Neural progenitor cell (in vitro differentiated cells): Measurements from ENCODE around the gene ACOXL. TPM values are rescaled to one million over a fixed set of nuclear protein-coding genes. Genes with fewer than 3 reads are reported as not detected.

ENCODE experiments used
- DNase-seq: peaks from one replicate; pipeline ENCODE4 v3.0.0-alpha.2; 2016; ENCODE audit warnings: low spot score
- H2AFZ ChIP-seq: fragments of 200-600 bp; sonication (generic); replicated peaks from 2 replicates; pipeline ENCODE4 v1.6.1; 2016; ENCODE audit warnings: antibody characterized with exemption
- H3F3A ChIP-seq: fragments of 200-600 bp; sonication (generic); 2 replicates; pipeline ENCODE4 v1.6.1; 2016; ENCODE audit warnings: antibody characterized with exemption, low read depth
- H3K27ac ChIP-seq: fragments of 200-600 bp; sonication (generic); 2 replicates; pipeline ENCODE4 v1.5.1; 2016; ENCODE audit warnings: mild to moderate bottlenecking
- H3K27me3 ChIP-seq: fragments of 200-600 bp; sonication (generic); 2 replicates; pipeline ENCODE4 v1.6.1; 2016; ENCODE audit warnings: mild to moderate bottlenecking, moderate library complexity
- H3K36me3 ChIP-seq: fragments of 200-600 bp; sonication (generic); 2 replicates; pipeline ENCODE4 v1.5.1; 2016
- H3K4me1 ChIP-seq: fragments of 200-600 bp; sonication (generic); 2 replicates; pipeline ENCODE4 v1.6.1; 2016; ENCODE audit warnings: mixed run types
- H3K4me2 ChIP-seq: fragments of 200-600 bp; sonication (generic); 2 replicates; pipeline ENCODE4 v1.6.1; 2016
- H3K4me3 ChIP-seq: fragments of 200-600 bp; sonication (generic); 2 replicates; pipeline ENCODE4 v1.5.1; 2016
- H3K79me2 ChIP-seq: fragments of 200-600 bp; sonication (generic); 2 replicates; pipeline ENCODE4 v1.6.1; 2016; ENCODE audit warnings: low read depth
- H3K9ac ChIP-seq: fragments of 200-600 bp; sonication (generic); 2 replicates; pipeline ENCODE4 v1.6.1; 2016
- H3K9me3 ChIP-seq: fragments of 200-600 bp; sonication (generic); 2 replicates; pipeline ENCODE4 v1.5.1; 2016; ENCODE audit warnings: low read depth
- H4K20me1 ChIP-seq: fragments of 200-600 bp; sonication (generic); 2 replicates; pipeline ENCODE4 v1.6.1; 2016; ENCODE audit warnings: low read depth
- H3K27ac Mint-ChIP-seq: 3 replicates; pipeline ENCODE4 v1.8.0; 2021; ENCODE audit warnings: mixed read lengths
- H3K27me3 Mint-ChIP-seq: 2 replicates; pipeline ENCODE4 v1.8.0; 2022; ENCODE audit warnings: low read depth, mild to moderate bottlenecking, inconsistent platforms, moderate library complexity, mixed read lengths; ENCODE audit not compliant: insufficient read depth
- H3K36me3 Mint-ChIP-seq: 3 replicates; pipeline ENCODE4 v1.8.0; 2021; ENCODE audit warnings: mixed read lengths
- H3K4me1 Mint-ChIP-seq: 3 replicates; pipeline ENCODE4 v1.8.0; 2021; ENCODE audit warnings: mixed read lengths
- H3K4me3 Mint-ChIP-seq: 3 replicates; pipeline ENCODE4 v1.8.0; 2021; ENCODE audit warnings: mild to moderate bottlenecking, moderate library complexity, mixed read lengths
- H3K9me3 Mint-ChIP-seq: 3 replicates; pipeline ENCODE4 v1.8.0; 2020; ENCODE audit warnings: mixed read lengths
- CTCF ChIP-seq: fragments of 200-600 bp; sonication (generic); IDR thresholded peaks from 2 replicates; pipeline ENCODE4 v1.5.1; 2017; ENCODE audit warnings: antibody characterized with exemption, mild to moderate bottlenecking
- EZH2 ChIP-seq: fragments of 200-600 bp; sonication (generic); IDR thresholded peaks from 2 replicates; pipeline ENCODE4 v1.6.1; 2017; ENCODE audit warnings: antibody characterized with exemption, mild to moderate bottlenecking, moderate library complexity
- EZH2phosphoT487 ChIP-seq: fragments of 200-600 bp; sonication (generic); IDR thresholded peaks from 2 replicates; pipeline ENCODE4 v1.6.1; 2017; ENCODE audit warnings: antibody characterized with exemption
- total RNA-seq: library from RNA; depleted of rRNA; stranded (reverse); fragments of >200 nt; gene quantifications from 2 replicates; pipeline ENCODE4 v1.2.3, GENCODE V29; 2015; ENCODE audit warnings: low replicate concordance

The ACOXL gene
- total RNA-seq, 1 donor from 2014 or later: 2.9 TPM

- Mint-ChIP-seq H3K27ac (no peak overlapping the region), H3K27me3 (peaks cover 2% of the 10 kb centered on the region), H3K36me3 (no peaks in the 10 kb centered on the region), H3K4me3 (no peak overlapping the region), H3K9me3 (peaks cover 8% of the 10 kb centered on the region), H3K4me1 (no peaks in the 10 kb centered on the region)
- Histone ChIP-seq H3F3A (no peaks in the 10 kb centered on the region), H3K27ac (no peak overlapping the region), H3K4me2 (no peak overlapping the region), H4K20me1 (no peaks in the 10 kb centered on the region), H3K4me3 (no peak overlapping the region), H3K4me1 (peaks cover 2% of the 10 kb centered on the region), H3K9ac (no peak overlapping the region), H3K79me2 (no peaks in the 10 kb centered on the region), H3K9me3 (no peaks in the 10 kb centered on the region), H3K36me3 (no peaks in the 10 kb centered on the region), H3K27me3 (no peaks in the 10 kb centered on the region), H2AFZ (no peak overlapping the region)
- TF ChIP-seq CTCF: no peak
- TF ChIP-seq EZH2phosphoT487: no peak
- no peak for TF ChIP-seq EZH2
- DNase-seq: no peak
Measured at GRCh38 chr2:111024496-111024895, 292.1 kb downstream of the ACOXL start.

GRCh38 chr2:111025288-111025687 is 292.9 kb downstream of the ACOXL start:
- Histone ChIP-seq H3K36me3 (no peaks in the 10 kb centered on the region), H3K4me3 (no peak overlapping the region), H3K9me3 (no peaks in the 10 kb centered on the region), H3F3A (no peaks in the 10 kb centered on the region), H3K79me2 (no peaks in the 10 kb centered on the region), H3K9ac (no peak overlapping the region), H3K4me1 (peaks cover 10% of the 10 kb centered on the region), H4K20me1 (no peaks in the 10 kb centered on the region), H3K27ac (no peak overlapping the region), H3K27me3 (no peaks in the 10 kb centered on the region), H3K4me2 (no peak overlapping the region), H2AFZ (no peak overlapping the region)
- H3K27me3 Mint-ChIP-seq: peaks cover 4% of the 10 kb centered on the region
- H3K9me3 Mint-ChIP-seq: peaks cover 8% of the 10 kb centered on the region
- TF ChIP-seq EZH2 (no peak), EZH2phosphoT487 (no peak), CTCF (no peak)
- no peak overlapping the region for H3K4me3 Mint-ChIP-seq
- no peaks in the 10 kb centered on the region for H3K36me3 Mint-ChIP-seq
- H3K4me1 Mint-ChIP-seq: peaks cover 7% of the 10 kb centered on the region
- H3K27ac Mint-ChIP-seq: no peak overlapping the region
- DNase-seq: no peak

GRCh38 chr2:111028720-111029119 is 296.3 kb downstream of the ACOXL start:
- no peak overlapping the region for H3K27ac Mint-ChIP-seq
- no peaks in the 10 kb centered on the region for H4K20me1 ChIP-seq
- no peaks in the 10 kb centered on the region for H3K79me2 ChIP-seq
- no peak overlapping the region for H3K4me2 ChIP-seq
- H3K9me3 Mint-ChIP-seq: peaks cover 6% of the 10 kb centered on the region
- no peaks in the 10 kb centered on the region for H3K36me3 ChIP-seq
- H3K4me1 ChIP-seq: peaks cover 17% of the 10 kb centered on the region
- no peak overlapping the region for H3K9ac ChIP-seq
- H3K4me1 Mint-ChIP-seq: peaks cover 15% of the 10 kb centered on the region
- H3K27me3 Mint-ChIP-seq: peaks cover 4% of the 10 kb centered on the region
- TF ChIP-seq CTCF (peak; percentile 29), EZH2phosphoT487 (no peak), EZH2 (no peak)
- H3K9me3 ChIP-seq: no peaks in the 10 kb centered on the region
- no peak overlapping the region for H3K4me3 ChIP-seq
- H3F3A ChIP-seq: no peaks in the 10 kb centered on the region
- no peak overlapping the region for H2AFZ ChIP-seq
- no peak overlapping the region for H3K4me3 Mint-ChIP-seq
- H3K27ac ChIP-seq: no peak overlapping the region
- H3K36me3 Mint-ChIP-seq: no peaks in the 10 kb centered on the region
- H3K27me3 ChIP-seq: no peaks in the 10 kb centered on the region
- DNase-seq: no peak
